ENCODE data around the gene TPSB2.
"Not testable (repeated sequence)": the region's sequence is repeated elsewhere in the genome, so short reads cannot be mapped to it uniquely, and the experiment has no call there.

DNA sequence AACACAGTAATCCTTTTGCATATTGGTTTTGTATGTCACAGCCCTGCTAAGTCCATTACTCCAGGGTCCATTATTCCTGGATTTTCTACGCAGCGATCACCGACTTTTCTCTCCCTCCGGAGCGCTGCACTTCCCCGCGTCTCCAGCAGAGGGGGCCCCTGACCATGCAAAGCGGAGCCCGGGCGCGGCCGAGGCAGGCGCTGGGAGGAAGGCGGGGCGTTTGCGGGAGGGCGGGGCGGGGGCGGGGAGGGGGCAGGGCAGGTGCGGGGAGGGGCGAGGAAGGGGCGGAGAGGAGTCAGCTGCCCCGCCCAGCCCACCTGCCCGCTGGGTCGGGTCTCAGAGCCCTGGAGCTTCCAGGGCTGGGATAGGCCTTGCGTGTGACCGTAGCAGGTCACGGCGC, 6.7 kb upstream of the TPSB2 start:
- TF ChIP-seq, protein P1, sequence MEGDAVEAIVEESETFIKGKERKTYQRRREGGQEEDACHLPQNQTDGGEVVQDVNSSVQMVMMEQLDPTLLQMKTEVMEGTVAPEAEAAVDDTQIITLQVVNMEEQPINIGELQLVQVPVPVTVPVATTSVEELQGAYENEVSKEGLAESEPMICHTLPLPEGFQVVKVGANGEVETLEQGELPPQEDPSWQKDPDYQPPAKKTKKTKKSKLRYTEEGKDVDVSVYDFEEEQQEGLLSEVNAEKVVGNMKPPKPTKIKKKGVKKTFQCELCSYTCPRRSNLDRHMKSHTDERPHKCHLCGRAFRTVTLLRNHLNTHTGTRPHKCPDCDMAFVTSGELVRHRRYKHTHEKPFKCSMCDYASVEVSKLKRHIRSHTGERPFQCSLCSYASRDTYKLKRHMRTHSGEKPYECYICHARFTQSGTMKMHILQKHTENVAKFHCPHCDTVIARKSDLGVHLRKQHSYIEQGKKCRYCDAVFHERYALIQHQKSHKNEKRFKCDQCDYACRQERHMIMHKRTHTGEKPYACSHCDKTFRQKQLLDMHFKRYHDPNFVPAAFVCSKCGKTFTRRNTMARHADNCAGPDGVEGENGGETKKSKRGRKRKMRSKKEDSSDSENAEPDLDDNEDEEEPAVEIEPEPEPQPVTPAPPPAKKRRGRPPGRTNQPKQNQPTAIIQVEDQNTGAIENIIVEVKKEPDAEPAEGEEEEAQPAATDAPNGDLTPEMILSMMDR (tag by site-specific recombination; IDR thresholded peaks at IDR 0.05), result not testable (repeated sequence)
- not testable (repeated sequence) for TF ChIP-seq ZBTB21 (tag by site-specific recombination; IDR thresholded peaks at IDR 0.05); TRIM28 (IDR thresholded peaks at IDR 0.05; ENCODE audit: borderline replicate concordance, low read length); ZNF157 (tag by site-specific recombination; IDR thresholded peaks at IDR 0.05); ZNF132 (tag by site-specific recombination; IDR thresholded peaks at IDR 0.05; ENCODE audit: borderline replicate concordance); ZBTB20 (tag by site-specific recombination; IDR thresholded peaks at IDR 0.05); ZNF10 (tag by site-specific recombination; IDR thresholded peaks at IDR 0.05); ZNF292 (tag by site-specific recombination; IDR thresholded peaks at IDR 0.05; ENCODE audit: borderline replicate concordance, low read depth); ZNF404 (tag by site-specific recombination; IDR thresholded peaks at IDR 0.05)
- TF ChIP-seq, protein P2, sequence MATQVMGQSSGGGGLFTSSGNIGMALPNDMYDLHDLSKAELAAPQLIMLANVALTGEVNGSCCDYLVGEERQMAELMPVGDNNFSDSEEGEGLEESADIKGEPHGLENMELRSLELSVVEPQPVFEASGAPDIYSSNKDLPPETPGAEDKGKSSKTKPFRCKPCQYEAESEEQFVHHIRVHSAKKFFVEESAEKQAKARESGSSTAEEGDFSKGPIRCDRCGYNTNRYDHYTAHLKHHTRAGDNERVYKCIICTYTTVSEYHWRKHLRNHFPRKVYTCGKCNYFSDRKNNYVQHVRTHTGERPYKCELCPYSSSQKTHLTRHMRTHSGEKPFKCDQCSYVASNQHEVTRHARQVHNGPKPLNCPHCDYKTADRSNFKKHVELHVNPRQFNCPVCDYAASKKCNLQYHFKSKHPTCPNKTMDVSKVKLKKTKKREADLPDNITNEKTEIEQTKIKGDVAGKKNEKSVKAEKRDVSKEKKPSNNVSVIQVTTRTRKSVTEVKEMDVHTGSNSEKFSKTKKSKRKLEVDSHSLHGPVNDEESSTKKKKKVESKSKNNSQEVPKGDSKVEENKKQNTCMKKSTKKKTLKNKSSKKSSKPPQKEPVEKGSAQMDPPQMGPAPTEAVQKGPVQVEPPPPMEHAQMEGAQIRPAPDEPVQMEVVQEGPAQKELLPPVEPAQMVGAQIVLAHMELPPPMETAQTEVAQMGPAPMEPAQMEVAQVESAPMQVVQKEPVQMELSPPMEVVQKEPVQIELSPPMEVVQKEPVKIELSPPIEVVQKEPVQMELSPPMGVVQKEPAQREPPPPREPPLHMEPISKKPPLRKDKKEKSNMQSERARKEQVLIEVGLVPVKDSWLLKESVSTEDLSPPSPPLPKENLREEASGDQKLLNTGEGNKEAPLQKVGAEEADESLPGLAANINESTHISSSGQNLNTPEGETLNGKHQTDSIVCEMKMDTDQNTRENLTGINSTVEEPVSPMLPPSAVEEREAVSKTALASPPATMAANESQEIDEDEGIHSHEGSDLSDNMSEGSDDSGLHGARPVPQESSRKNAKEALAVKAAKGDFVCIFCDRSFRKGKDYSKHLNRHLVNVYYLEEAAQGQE (tag by site-specific recombination; IDR thresholded peaks at IDR 0.05), result not testable (repeated sequence)
- TF ChIP-seq, protein P3, sequence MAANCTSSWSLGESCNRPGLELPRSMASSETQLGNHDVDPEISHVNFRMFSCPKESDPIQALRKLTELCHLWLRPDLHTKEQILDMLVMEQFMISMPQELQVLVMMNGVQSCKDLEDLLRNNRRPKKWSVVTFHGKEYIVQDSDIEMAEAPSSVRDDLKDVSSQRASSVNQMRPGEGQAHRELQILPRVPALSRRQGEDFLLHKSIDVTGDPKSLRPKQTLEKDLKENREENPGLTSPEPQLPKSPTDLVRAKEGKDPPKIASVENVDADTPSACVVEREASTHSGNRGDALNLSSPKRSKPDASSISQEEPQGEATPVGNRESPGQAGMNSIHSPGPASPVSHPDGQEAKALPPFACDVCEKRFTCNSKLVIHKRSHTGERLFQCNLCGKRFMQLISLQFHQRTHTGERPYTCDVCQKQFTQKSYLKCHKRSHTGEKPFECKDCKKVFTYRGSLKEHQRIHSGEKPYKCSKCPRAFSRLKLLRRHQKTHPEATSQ (tag by site-specific recombination; IDR thresholded peaks at IDR 0.05), result not testable (repeated sequence)
